Measurements from ENCODE around the gene GJE1.
"Not testable (repeated sequence)": the region's sequence is repeated elsewhere in the genome, so short reads cannot be mapped to it uniquely, and the experiment has no call there.

- not testable (repeated sequence) for TF ChIP-seq EZH2 (IDR thresholded peaks at IDR 0.05; ENCODE audit: borderline replicate concordance, low read length); CTCF (conservative IDR thresholded peaks at IDR 0.05 in 1 of 2, IDR thresholded peaks at IDR 0.05 in 1 of 2; ENCODE audit: extremely low read depth in 1 of 2, insufficient read depth in 1 of 2, low read depth in 1 of 2, low read length in 2 of 2)
Measured at GRCh38 chr6:142141531-142141930, 8.8 kb downstream of the GJE1 start.
